ENCODE results near the gene QKI.

The QKI gene

DNA sequence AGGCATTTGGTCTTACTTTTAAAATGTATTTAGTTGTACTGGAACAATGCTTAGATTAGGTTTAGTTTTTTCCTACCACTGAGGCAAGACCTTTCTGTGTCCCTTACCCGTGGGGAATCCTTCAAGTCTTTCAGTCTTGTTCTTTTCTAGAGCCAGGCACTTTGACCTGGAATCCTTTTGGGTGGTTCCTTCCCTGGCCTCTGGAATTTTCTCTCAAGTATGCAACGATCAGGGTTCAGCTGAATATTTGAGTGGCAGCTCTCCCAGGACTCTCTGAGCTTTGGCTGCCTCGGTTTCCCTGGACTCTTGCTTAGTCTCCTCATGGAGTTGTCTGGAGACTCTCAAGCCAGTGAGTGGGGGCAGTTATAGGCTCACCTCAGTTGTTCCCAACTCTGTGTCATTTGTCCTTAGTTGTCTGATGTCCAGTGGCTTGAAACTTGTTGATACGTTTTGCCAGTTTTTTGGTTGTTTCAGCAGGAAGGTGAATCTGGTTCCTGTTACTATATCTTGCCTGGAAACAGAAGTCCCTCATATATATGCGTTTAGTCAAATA is 118.1 kb downstream of the QKI start:
- no peak for DNase-seq (ENCODE audit: low read depth, low spot score)

DNA sequence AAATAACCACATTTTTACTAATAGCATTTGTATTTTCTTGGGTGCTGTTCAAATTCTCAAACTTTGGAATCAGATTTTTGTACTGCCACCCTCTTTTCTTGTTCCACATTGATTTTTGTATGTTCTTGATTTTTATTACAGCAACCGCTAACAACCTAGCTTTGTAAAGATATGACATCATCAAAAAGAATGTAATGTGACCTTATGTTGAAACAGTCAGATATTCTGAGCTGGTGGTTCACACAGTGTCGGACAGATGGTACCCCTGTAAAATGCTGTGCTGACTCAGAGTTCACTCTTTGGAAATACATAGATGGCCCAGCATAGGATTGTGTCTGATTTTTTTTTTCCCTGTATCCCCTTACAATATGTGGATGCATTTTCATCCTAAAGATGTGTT is 118.9 kb downstream of the QKI start:
- no peak for DNase-seq (ENCODE audit: low read depth, low spot score)

DNA sequence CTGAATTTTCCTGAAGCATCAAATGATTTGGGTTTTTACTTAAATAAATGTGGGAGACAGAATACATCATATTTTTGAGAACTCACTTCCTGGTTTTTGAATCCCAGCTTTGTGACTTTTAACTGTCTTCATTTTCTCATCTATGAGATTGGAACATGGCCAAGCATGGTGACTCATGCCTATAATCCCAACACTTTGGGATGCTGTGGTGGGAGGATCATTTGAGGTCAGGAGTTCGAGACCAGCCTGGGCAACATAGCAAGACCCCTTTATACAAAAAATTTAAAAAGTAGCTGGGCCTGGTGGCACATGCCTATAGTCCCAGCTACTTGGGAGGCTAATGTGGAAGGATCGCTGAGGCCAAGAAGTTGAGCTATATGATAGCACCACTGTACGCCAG is 122.3 kb downstream of the QKI start:
- no peak for DNase-seq (ENCODE audit: low read depth, low spot score)

DNA sequence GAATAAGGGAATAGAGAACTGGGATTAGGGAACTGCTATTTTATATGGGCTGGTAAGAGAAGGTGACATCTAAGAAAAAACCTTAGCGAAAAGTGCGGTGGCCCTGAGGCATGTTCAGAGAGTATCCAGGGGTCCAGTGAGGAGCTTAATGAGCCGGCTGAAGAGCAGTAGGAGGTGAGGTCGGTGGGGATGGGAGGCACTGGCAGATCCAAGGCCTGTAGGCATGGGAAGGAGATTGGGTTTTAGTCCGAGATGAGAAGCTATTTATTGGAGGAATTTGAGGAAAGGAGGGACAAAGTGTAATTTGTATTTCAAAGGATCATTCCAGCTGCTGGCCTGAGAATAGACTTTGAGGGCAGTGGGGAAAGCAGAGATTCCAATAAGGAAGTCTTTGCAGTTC is 123.8 kb downstream of the QKI start:
- DNase-seq (ENCODE audit: low read depth, low spot score), result no peak

DNA sequence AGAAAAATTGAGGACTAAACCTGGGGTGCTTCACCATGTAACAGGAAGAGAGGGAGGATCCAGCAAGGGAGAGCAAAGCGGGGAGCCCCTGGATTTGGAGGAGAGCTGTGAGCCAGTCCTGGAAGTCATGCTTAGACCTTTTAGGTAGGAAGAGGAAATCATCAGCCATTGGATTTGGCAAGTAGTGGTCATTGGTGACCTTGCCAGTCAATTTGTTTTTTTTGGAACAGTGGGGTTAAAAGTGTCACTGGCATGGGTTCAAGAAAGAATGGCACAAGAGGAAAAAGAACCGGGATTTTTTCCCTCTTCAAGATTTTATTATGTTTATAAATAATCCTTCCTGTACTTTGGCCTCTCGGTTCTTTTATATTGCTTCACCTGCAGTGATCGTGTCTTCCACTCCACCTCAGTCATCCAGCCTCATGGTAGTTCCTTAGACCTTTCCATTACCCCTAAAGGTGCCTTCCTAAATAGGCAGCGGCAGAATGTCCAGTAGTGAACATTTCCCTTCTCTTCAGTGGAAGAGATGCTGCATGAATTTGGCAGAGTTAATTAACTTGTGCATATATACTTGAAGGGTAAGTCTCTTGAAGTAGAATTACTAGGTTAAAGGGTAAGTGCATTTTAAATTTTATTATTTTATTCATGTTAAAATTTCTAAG is 124.7 kb downstream of the QKI start:
- no peak for DNase-seq (ENCODE audit: low read depth, low spot score)

DNA sequence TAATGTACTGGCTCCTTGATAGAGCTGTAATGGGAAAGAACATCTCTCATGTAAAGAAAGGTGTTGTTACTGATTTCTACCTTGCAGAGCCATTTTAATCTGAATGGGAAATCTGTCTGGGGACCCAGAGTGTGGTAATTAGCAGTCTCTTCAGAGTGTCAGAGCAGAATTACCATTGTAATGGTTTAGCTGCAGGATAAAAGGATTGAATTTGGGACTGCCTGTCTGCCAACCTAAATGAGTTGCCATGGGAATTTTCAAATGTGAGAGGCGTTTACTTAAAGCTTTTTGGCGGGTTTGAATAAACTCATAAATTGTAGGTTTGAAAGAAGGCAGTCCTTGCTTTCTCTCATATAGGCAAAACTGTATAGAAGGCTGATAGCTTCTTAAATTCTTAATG is 128.8 kb downstream of the QKI start:
- no peak for DNase-seq (ENCODE audit: low read depth, low spot score)

DNA sequence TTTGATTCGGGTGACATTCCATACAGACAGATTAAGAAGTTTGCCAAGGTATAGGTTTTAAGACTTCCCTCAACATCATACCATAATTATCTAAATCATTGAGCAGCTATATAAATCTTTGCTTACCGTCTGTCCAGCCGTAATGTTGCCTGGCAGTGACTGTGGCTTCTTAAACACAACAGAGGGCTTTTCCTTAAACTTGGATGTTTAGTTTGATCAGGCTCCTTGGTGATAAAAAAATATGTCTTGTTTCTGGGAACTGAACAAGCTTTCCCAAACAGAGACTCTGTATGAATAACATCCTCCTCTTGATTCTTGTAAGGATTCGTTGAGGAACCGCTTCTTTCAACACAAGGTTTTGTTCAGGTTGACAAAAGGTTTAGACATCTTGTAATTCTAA is 130.9 kb downstream of the QKI start:
- no peak for DNase-seq (ENCODE audit: low read depth, low spot score)

DNA sequence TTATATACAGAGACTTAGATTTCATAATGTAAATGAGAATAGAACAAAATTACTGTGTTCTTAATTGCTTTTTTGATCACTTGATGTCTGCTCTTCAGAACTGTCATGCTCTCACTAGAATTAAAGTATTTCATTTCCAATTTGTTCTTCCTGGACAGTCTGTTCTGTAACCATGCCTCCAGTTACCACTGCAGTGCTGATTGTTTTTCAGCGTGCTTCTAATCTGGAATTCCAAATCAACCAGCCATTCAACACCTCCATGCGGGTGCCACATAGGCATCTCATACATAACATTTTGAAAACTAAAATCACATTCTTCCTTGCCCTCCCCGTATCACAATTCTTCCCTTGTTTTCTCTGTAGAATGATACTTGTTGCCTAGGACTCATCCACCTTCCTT is 132.8 kb downstream of the QKI start:
- no peak for DNase-seq (ENCODE audit: low read depth, low spot score)

DNA sequence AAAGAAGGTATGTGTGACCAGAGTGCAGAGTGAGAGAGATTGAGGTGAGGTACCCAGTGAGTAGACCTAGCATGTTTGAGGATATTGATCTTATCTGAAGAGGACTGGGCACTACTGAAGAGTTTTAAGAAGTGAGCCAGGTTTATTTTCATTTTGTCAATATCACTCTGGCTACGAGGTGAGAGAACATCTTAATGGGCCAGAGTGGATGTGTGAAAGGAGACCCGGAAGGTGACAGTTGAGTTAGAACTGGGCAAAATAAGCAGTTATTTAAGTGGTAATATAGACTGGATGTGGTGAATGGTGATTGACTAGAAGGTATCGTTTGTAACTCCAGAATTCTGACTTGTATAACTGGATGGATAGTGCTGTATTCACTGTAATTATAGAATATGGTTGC is 134.1 kb downstream of the QKI start:
- no peak for DNase-seq (ENCODE audit: low read depth, low spot score)

DNA sequence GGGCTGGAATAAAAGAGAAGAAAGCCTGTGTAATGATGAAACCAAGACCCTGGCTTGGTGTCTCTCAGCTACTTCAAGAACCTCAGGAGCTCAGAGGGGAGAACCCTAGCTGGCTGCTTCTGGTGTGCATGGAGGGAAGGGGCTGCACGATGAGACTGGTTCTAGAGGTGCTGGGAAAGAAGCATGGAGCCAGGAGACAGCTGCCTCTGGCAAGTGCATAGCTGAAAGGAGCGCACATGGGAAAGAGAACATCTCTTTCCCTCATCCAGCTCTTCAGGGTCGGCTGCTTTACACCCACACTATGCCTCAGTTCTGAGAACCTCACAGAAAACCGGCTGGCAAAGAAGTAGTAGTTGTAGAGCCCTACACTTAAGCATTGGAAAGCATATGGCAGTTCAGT is 139.5 kb downstream of the QKI start:
- DNase-seq (ENCODE audit: low read depth, low spot score), result no peak

DNA sequence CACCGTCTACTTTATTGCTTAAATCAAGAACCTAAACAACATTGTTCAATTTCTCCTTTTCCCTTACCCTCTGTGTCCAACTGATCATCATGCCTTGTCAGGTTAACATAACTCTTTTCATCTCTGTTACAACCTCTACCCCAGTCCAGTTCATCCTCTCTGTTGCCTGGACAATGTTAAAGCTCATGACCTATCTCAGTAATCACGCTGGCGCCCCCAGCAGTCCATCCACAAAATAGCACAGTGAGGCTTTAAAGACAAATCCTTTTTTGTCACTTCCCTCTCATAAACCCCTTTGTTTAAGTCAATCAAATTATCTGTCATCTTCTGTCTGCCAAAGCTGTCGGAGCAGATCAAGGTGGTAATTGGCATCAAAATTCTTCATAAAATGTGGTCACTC is 140.1 kb downstream of the QKI start:
- DNase-seq (ENCODE audit: low read depth, low spot score), result peak; percentile 9

DNA sequence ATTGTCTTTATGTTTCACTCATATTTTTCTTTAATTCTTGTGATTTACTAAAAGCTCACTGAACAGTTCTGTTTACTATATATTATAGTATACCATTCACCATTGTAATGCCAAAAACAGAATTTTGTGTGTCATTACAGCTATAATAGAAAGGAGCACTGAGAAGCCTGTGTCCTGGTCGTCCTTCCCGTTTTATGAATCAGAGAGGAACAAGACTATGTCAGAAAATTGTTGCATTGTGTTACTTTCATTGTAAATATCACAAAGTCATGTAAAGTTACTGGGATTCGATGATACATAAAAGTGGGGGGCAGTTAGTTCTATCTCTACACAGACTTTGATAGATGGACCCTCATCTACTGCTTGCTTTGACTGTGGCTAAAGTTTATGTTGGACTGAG is 145.1 kb downstream of the QKI start:
- DNase-seq (ENCODE audit: low read depth, low spot score), result no peak

DNA sequence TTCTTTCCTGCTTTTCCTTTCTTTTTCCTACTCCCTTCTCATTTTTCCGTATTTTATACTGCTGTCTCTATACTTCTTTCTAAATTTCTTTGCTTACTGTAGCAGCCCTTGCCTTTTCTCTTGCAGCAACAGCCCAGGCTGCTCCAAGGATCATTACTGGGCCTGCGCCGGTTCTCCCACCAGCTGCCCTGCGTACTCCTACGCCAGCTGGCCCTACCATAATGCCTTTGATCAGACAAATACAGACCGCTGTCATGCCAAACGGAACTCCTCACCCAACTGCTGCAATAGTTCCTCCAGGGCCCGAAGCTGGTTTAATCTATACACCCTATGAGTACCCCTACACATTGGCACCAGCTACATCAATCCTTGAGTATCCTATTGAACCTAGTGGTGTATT is 148.8 kb downstream of the QKI start:
- DNase-seq (ENCODE audit: low read depth, low spot score), result no peak

DNA sequence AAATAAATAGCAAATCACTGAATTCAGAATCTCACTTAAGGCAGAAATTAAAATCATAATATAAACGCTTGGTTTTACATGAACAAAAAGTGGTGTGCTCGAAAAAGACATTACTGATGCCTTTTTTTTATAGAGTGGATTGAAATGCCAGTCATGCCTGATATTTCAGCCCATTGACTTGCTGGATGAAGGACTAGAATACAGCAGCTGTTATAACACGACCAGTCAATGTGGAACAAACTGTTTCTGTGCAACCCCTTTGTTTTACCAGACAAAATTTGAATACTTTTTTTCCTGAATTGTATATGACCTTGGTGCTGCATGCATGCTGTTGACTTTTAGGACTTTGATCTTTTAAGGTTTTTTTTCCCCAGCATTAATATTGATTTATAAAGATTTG is 150.0 kb downstream of the QKI start:
- no peak for DNase-seq (ENCODE audit: low read depth, low spot score)

DNA sequence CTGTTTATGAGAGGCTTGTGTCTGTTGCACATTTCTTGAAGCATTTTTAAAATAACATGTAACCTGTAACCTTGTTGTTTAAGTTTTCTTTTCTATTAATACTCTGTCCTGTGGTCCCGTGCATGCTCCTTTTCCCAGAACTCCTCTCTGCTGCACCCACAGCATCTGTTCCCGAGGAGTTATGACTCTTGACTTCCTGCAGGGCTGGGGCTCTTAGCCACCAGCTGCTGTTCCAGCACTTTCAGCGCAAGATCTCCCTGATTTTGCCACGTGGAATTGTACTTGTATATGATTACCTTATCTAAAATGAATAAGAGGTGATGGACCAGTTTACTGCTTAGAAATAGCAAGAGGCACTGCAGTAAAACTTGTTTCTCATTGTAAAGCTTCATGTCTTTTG is 150.6 kb downstream of the QKI start:
- DNase-seq (ENCODE audit: low read depth, low spot score), result no peak

DNA sequence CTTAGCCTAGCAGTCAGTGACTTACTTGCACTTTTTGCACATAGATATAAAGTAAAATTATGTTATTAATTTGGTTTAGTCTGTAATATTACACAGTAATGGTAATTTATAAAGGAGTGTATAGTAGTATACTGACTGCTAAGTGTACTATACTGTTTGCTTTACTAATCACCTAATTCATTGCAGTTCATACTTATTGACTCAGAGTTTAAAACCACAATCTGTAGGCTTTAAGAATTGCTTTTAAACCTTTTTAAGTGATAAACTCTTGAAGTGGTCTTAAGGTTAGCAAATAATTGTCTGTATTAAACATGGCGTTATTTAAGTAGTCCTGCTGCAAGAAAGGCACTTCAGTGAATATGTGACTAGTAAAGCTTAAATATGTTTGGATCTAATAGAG is 151.5 kb downstream of the QKI start:
- no peak for DNase-seq (ENCODE audit: low read depth, low spot score)

DNA sequence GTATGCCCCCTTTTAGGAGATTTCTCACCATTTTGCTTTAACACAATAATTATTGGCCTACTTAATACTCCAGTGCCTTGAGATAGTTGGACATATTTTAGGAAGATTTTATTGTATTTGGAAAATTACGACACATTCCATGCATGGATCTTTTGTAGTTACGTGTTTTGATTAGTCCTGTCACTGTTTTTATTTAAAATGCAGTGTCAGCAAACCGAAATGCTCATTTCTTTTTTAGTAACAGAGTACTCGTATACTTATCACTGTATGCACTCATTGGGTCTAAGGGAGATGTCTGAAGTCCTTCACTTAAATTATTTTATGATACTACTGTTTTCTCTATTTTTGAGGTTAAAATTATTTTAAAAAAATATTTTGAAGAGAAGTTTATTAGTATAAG is 153.8 kb downstream of the QKI start:
- no peak for DNase-seq (ENCODE audit: low read depth, low spot score)

DNA sequence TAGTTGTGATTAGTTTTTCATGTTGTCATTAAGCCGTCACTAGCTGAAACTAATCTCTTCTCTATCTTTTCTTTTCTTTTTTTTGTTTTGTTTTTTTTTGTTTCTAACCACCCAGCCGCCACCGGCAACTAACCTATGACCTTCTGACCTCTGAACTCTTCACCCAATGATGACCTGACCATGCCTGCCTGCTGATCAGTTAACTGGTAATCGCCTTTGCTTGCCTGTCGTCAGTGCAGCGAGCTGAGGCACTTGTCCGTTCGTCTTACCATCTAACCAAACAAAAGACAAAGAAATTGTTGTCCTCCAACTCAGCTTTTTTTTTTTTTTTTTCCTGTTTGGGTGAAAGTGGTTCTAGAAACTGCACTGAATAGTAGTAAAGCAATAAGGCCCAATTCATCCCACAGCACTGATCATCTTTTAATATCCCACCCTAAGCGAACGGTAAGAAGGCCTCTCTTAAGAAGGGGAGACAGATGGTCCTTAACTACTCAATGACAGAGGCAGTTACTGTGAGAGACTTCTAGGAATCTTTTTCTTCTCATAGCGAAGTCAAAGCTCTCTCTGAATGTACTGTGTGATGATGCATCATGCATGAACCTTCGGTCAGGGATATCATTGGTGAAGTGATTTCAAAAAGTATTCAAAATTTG is 156.2 kb downstream of the QKI start:
- no peak for DNase-seq (ENCODE audit: low read depth, low spot score)

DNA sequence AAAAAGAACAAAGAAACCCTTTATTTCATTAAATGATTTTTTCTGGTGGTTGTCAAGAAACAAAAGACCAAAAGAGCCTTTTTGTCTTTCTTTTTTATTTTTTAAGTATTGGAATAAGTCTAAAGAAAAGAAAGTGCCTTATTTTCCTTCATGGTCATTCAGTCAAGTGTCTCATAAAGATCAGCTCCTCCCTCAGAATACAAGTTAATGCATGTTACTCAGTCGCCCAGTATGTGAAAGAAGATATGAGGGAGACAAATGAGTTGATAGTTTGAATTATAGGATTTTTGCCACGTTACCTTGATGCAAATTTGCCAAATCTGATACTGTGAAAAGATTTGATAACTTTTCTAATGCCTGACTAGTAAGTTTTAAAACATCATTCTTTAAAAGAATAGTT is 157.2 kb downstream of the QKI start:
- DNase-seq (ENCODE audit: low read depth, low spot score), result no peak

DNA sequence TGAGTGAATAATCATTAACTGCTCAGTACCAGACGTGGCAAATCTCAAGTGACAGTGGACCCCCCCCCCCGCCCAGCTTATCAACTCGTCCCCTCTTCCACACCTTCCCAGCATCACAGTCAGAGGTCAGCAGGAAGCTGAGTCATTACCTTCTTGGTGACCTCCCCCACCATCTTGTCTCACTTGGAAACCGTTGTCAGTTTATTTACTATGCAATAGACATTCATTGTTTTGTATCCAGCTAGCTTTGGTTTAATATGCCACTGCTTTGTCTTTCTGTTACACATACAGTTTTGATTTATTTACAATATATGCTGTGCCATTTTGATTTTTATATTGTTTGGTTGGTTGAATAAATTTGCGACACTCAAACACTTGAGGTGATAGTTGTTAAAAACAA is 158.1 kb downstream of the QKI start:
- no peak for DNase-seq (ENCODE audit: low read depth, low spot score)

DNA sequence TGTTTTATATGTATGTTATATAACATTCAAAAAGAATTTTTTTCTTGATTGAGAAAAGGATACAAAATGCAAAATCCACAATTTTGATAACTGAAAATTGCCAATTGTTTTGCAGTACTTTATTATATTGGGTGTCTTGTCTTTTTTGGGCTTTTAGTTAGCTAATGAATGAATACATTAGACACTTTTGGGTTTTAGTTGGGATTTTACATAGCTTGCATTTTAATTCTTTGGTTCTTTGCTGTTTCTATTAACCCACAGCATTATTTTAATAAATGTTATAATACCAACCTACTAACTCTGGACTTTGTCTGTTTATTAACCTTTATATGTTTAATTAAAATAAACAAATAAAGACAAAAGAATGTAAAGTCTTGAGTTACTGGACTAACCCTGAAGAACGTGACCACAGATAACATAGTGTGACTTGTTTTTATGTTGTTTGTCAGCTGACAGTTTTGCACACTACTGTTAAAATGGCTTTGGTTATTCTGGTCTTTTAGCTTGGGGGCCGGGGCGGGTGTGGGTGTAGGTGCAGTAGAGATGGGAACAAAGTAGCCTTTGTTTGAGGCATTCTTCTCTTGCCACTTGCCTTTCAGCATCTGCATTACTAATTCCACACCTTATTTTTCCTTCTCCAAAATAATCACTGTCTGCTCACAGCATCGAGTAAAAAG is 159.1 kb downstream of the QKI start:
- no peak for DNase-seq (ENCODE audit: low read depth, low spot score)

DNA sequence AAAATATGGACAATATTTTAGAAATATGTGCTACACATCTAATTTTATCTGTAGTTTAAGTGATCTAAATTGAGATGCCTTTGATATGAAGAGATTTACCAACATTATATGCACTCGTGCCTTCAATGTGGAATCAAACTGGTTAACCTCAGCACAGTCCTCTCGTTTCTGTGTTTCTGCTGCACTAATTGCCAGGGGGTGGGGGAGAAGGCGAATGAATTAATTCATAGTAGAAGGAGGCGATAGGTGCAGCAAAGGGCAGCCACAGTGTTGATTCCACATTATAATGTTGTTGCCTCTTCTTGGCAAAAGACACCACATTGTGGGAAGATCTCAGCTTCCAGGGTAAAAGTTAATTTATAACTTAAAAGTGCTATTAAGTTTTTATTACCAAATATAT is 161.6 kb downstream of the QKI start:
- no peak for DNase-seq (ENCODE audit: low read depth, low spot score)

DNA sequence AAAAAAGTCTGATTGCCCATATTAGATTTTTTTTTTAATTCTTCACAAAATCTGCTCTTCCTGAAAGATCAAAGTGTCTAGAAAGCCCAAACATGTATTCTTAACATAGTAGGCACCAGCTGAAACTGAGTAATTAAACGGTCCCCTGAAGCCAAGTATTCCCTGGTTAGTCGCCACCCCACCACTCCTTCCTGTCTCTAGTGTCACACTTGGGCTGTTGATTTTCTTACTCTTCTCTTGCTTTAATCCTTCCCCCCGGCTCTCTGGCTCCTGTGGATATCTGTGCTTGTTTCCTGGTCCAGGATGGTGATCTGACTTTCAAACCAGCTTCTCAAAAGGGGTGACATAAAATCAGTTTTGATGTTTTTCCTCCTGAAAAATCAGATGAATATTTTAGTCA is 162.9 kb downstream of the QKI start:
- DNase-seq (ENCODE audit: low read depth, low spot score), result no peak
